Breast epithelium (tissue), 4 donors: ENCODE measurements around the gene FNTB. TPM values are rescaled to one million over a fixed set of nuclear protein-coding genes. Genes with fewer than 3 reads are reported as not detected.

Experiments
- DNase-seq, 2 donors: peaks; one replicate each; pipeline ENCODE4 v3.0.0-alpha.2; 2019; ENCODE audit warnings: low spot score in 2 of 2
- H3K27ac ChIP-seq, 2 donors: fragments of 200-600 bp; sonication (generic) in 1 of 2; one replicate each; pipeline ENCODE4 v1.5.1; 2016 to 2019; ENCODE audit warnings: mild to moderate bottlenecking in 1 of 2
- H3K27me3 ChIP-seq, 2 donors: fragments of 200-600 bp; sonication (generic) in 1 of 2; one replicate each; pipeline versions ENCODE4 v1.5.1 to v1.6.0; 2017 to 2019; ENCODE audit warnings: control low read depth in 1 of 2, mild to moderate bottlenecking in 1 of 2
- H3K36me3 ChIP-seq: fragments of 200-600 bp; one replicate; pipeline ENCODE4 v1.5.1; 2019
- H3K4me1 ChIP-seq, 2 donors: fragments of 200-600 bp; sonication (generic); one replicate each; pipeline ENCODE4 v1.5.1; 2016 to 2019; ENCODE audit warnings: control low read depth in 1 of 2
- H3K4me3 ChIP-seq, 3 donors: fragments of 200-600 bp; sonication (generic); 1 replicate in 2 of 3; 2 replicates in 1 of 3; pipeline ENCODE4 v1.5.1; 2016 to 2019; ENCODE audit warnings: mild to moderate bottlenecking in 3 of 3, moderate library complexity in 2 of 3
- H3K9me3 ChIP-seq, 2 donors: fragments of 200-600 bp; sonication (generic) in 1 of 2; one replicate each; pipeline ENCODE4 v1.5.1; 2016 to 2019; ENCODE audit warnings: control low read depth in 1 of 2
- CTCF ChIP-seq, 3 donors: fragments of 450-650 bp; IDR thresholded peaks; one replicate each; pipeline ENCODE4 v1.5.1; 2016 to 2017; ENCODE audit warnings: antibody characterized with exemption in 3 of 3, mild to moderate bottlenecking in 3 of 3, moderate library complexity in 3 of 3
- POLR2A ChIP-seq: fragments of 450-650 bp; IDR thresholded peaks from one replicate; pipeline ENCODE4 v1.6.1; 2016; ENCODE audit warnings: antibody characterized with exemption, mild to moderate bottlenecking, moderate library complexity
- POLR2AphosphoS5 ChIP-seq, 3 donors: sonication (generic); formaldehyde crosslinking; IDR thresholded peaks; one replicate each; pipeline ENCODE4 v1.6.1; 2017; ENCODE audit warnings: antibody characterized with exemption in 3 of 3
- intact Hi-C: fragments of 100-400 bp; cut with DNase I; formaldehyde crosslinking; loops from one replicate; pipeline ENCODE4 v1.15.1; 2023; ENCODE audit warnings: low total_unique reads
- total RNA-seq, 3 donors: library from RNA; depleted of rRNA; stranded (reverse); fragments of >200 nt; gene quantifications; one replicate each; pipeline ENCODE4 v1.1.0, GENCODE V29; 2016

Gene FNTB
- total RNA-seq, 3 donors from 2014 or later = 15.7 to 22.9 (median 18.9) TPM

DNA sequence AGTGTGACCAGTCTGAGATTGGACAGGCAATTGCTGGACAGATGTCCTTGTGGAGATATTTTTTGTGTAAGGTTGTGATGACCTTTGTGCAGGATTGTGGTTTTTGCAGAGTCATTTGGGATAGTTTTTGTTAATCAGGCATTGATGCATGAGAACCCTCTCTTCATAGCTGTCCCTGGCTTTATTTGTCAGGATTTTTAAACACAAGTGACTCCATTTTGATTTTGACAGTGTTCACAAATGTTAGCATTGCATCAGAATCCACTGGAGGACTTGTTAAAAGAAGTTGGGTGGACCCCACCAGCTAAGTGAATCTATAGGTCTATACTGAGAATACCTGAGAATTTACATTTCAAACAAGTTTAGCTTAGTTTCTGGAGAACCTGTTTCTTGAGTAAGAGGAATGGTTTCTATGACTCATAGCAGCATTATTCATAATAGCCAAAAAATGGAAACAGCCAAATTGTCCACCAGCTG, 11.8 kb downstream of the FNTB start:
- intact Hi-C loops = no loop called here

GRCh38 chr14:65000898-65001591, 14.3 kb downstream of the FNTB start:
- no peak overlapping the region for H3K4me3 ChIP-seq
- H3K4me1 ChIP-seq = no peaks in the 10 kb centered on the region
- intact Hi-C loops = no loop called here
- TF ChIP-seq CTCF (IDR thresholded peaks at IDR 0.05) (no peak), POLR2AphosphoS5 (IDR thresholded peaks at IDR 0.05) (no peak), POLR2A (no peak)
- no peaks in the 10 kb centered on the region for H3K36me3 ChIP-seq
- H3K9me3 ChIP-seq = no peaks in the 10 kb centered on the region
- DNase-seq = no peak
- H3K27me3 ChIP-seq = no peaks in the 10 kb centered on the region
- no peak overlapping the region for H3K27ac ChIP-seq

More for the DNA sequence above, 11.8 kb downstream of the FNTB start:
- H3K27ac ChIP-seq = no peak overlapping the region
- no peak for TF ChIP-seq CTCF (IDR thresholded peaks at IDR 0.05)
- TF ChIP-seq POLR2A = no peak
- no peak for TF ChIP-seq POLR2AphosphoS5 (IDR thresholded peaks at IDR 0.05)
- DNase-seq = no peak
- no peaks in the 10 kb centered on the region for H3K36me3 ChIP-seq
- H3K4me3 ChIP-seq = no peak overlapping the region
- H3K27me3 ChIP-seq = no peaks in the 10 kb centered on the region
- H3K9me3 ChIP-seq = no peaks in the 10 kb centered on the region
- H3K4me1 ChIP-seq = no peaks in the 10 kb centered on the region

GRCh38 chr14:65001723-65002122, 15.0 kb downstream of the FNTB start:
- no peak overlapping the region for H3K4me3 ChIP-seq
- H3K9me3 ChIP-seq = no peaks in the 10 kb centered on the region
- no peak for TF ChIP-seq POLR2A
- no peak for TF ChIP-seq POLR2AphosphoS5 (IDR thresholded peaks at IDR 0.05)
- no peak for TF ChIP-seq CTCF (IDR thresholded peaks at IDR 0.05)
- DNase-seq = no peak
- intact Hi-C loops = no loop called here
- H3K4me1 ChIP-seq = no peaks in the 10 kb centered on the region
- H3K27ac ChIP-seq = no peak overlapping the region
- no peaks in the 10 kb centered on the region for H3K36me3 ChIP-seq
- no peaks in the 10 kb centered on the region for H3K27me3 ChIP-seq

DNA sequence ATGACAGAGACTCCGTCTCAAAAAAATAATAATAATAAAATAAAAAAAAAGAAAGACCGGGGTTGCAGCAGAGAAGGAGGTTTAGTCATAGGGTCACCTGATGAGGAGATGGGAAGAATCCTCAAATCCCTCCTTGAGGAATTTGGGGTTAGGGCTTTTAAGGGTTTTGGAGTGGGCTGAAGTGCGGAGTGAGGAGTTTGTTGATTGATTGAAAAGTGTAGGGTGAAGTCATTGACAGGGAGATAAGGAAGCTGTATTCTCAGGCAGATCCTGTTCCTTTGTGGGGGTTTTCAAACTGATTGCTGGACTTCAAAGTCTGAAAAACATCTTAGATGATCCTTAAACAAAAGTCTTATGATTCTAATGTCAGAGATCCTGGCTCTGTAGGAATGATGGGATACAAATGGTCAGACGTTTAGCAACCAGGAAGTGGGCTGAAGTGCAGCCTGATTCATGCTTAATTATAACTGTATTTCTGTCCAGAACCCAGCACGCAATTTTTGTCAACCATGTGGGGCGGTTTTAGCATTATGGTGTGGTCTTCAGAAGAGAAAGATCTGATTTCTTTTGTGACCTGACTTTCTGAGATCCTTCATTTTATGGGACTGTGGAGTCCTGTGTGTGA, 16.0 kb downstream of the FNTB start:
- Histone ChIP-seq H3K27me3 (no peaks in the 10 kb centered on the region), H3K4me1 (no peaks in the 10 kb centered on the region), H3K9me3 (no peaks in the 10 kb centered on the region), H3K4me3 (no peak overlapping the region), H3K27ac (peak overlapping the region in 1 of 2 donors; percentile 41), H3K36me3 (no peaks in the 10 kb centered on the region)
- DNase-seq = no peak
- intact Hi-C loops = no loop called here
- TF ChIP-seq POLR2AphosphoS5 (IDR thresholded peaks at IDR 0.05) (no peak), POLR2A (no peak), CTCF (IDR thresholded peaks at IDR 0.05) (no peak)

DNA sequence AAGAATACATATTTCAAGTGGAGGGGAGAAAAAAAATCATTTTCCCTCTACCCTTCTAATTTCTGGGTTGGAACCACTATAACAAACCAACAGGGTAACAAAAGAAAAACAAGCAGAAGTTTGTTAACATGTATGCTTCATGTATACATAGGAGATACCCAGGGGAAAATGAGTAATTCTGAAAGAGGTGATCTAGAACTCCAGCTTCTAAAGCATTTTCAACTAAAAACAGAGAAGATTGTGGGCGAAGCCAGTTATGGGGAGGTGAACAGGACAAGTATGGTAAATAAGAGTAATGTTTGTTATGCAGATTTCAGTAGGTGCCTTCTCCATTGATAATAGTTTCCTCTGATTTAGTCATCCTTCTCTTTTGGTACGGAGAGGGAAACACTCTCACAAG, 16.7 kb downstream of the FNTB start:
- H3K36me3 ChIP-seq = no peaks in the 10 kb centered on the region
- no peaks in the 10 kb centered on the region for H3K27me3 ChIP-seq
- no peak for DNase-seq
- intact Hi-C loops = no loop called here
- TF ChIP-seq POLR2AphosphoS5 (IDR thresholded peaks at IDR 0.05) (no peak), CTCF (IDR thresholded peaks at IDR 0.05) (no peak), POLR2A (no peak)
- H3K4me3 ChIP-seq = no peak overlapping the region
- no peaks in the 10 kb centered on the region for H3K4me1 ChIP-seq
- no peak overlapping the region for H3K27ac ChIP-seq
- no peaks in the 10 kb centered on the region for H3K9me3 ChIP-seq
